ENCODE measurements around the gene PELI1.
"Not testable (repeated sequence)": the region's sequence is repeated elsewhere in the genome, so short reads cannot be mapped to it uniquely, and the experiment has no call there.

PELI1 gene

DNA sequence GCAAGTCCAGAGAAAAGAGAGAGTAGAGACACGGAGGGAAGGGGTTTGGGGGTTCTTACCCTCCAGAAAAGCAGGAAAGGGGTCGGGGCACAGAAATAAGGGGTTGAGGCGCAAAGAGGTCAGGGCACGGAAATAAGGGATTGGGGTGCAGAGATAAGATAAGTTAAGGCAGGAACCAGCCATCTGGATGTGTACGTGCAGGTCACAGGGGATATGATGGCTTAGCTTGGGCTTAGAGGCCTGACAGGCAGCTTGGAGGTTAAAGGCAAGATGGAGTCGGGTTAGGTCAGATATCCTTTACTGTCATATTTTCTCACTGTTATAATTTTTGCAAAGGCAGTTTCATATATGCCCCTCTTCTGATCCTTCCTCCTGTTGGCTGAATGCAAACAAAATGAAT, 64.5 kb downstream of the PELI1 start:
- not testable (repeated sequence) for DNase-seq

DNA sequence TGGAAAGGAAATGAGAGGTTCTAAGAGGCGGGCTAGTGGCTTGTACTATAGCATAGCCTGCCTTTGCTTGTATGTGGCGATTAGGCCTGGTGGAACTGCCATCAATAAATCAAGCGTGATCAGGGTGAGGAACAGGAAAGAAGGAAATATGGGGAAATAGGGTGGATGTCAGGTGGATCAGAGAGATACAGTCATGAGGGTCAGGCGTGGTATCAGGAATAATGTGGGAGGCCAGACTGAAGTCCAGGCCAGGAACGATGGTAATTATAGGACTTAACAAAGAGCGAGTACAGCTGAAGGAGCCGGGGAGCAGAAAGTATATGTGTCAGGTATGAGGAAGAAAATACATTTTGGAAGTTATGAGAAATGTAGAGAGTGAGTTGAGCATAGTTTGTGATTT, 67.4 kb downstream of the PELI1 start:
- not testable (repeated sequence) for DNase-seq

DNA sequence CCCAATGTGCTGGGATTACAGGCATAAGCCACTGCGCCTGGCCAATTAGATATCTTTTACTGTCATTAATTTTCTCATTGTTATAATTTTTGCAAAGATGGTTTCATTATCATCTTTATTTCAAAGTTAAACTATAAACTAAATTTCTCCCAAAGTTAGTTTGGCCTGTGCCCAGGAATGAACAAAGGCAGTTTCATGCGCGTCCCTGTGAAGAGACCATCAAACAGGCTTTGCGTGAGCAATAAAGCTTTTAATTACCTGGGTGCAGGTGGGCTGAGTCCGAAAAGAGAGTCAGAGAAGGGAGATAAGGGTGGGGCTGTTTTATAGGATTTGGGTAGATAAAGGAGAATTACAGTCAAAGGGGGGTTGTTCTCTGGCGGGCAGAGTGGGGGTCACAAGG, 69.6 kb downstream of the PELI1 start:
- DNase-seq: not testable (repeated sequence)

DNA sequence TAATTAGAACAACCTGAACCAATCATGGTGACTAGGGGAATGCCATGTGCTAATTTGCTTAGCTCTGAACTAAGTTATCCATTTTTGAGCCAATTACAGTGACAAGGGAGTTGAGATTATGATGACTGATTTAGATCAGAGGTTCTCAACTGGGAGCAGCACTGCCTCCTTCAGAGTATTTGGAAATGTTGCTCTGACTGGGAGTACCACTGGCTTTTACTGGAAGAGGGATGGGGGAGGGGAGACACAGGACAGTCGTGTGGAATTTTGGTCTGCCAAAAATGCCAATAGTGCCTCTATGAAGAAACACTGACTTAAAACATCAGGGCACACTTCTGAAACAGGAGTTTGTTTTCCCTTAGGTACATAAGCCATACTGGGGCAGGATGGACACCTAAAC, 76.9 kb downstream of the PELI1 start:
- no peak for DNase-seq

DNA sequence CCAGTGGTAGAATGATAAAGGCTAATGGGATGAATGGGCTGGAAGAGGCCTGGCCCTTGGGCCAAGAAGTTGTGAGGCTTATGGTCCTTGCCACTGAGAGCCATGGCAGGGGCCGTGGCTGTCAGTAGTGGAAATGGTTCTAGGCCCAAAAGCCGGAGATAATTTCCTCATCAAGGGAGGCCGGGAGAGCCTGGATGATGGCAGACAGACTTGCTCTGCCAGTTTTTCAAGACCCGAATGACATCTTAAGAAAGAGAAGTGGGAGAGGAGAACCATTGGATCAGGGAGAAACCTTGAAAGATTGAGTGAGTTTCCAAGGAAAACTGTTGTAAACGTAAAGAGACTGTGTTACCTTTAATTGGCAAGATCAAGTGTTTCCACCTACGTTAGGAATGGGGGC, 78.7 kb downstream of the PELI1 start:
- no peak for DNase-seq

DNA sequence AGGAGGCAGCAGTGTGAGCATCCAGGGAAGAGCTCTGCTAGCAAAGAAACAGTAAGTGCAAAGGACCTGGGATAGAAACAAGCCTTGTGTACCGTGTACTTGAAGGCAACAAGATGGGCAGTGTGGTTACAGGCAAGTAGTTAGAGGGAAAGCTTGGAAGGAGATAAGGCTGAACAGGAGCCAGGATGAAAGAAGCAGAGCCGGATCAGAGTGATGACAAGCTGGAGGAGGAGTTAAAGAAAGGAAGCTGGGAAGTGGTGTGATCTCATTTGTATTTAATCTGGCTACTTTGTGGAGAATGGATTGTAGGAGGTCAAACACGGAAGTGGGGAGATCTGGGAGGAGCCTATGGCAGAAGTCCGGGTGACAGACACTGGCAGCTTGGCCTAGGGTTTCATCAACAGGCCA, 80.3 kb downstream of the PELI1 start:
- no peak for DNase-seq

DNA sequence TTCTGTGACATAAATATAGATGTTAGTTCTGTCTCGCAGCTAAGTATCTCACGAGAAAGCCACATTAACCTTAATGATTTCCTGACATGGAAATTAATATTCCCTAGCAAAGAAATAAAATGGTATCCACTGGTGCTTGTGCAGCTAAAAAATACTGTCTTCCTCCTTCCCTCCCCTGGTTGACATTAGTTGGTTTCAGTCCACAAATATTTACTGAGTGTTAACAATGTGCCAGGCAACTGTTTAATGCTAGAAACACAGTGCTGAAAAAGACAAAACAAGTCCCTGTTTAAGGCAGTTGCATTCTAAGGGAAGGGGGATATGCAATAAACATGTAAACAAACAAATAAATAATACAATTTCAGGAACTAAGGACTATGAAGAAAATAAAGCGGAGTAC, 80.8 kb downstream of the PELI1 start:
- no peak for DNase-seq

DNA sequence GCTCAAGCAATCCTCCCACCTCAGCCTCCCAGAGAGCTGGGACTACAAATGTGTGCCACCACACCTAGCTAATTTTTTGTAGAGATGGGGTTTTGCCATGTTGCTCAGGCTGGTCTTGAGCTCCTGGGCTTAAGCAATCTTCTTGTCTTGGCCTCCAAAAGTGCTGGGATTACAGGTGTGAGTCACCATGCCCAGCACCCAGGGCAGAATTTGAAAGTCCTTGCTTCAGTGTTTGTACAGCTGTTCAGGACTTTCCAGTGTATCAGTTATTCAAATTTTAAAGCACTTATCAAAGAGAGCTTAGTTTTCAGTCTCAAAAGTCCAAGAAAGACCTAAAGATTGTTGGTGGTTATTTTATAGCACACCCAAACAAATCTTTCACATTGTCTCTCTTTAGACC, 81.4 kb downstream of the PELI1 start:
- DNase-seq: no peak

DNA sequence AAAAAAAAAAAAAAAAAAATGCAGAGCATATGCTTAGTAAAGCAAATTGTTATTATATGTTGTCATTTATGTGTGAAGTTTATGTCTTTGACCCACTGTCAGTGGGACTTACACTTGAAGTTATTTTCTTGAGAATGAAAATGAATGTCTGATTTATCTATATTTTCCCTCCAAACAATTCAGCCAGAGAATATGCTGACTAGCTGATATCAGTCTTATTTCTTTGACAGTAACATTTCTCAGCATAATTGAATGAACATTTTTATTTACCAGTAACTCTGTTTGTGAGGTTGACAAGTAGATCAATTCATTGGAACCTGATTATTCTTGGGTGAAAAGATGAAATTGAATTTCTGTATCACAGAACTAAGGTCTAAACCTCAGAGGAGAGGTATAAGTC, 85.0 kb downstream of the PELI1 start:
- DNase-seq: no peak

DNA sequence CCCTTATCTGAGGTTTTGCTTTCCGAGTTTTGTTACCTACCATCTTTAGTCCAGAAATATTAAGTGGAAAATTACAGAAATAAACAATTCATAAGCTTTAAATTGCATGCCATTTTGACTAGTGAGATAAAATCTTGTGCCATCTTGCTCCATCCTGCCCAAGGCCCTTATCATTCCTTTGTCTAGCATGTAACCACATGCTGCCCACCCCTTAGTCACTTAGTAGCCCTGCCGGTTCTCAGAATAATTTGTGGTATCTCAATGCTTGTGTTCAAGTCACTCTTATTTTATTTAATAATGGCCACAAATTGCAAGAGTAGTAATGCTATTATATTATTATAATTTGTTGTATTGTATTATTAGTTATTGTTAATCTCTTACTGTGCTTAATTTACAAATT, 88.2 kb downstream of the PELI1 start:
- no peak for DNase-seq

DNA sequence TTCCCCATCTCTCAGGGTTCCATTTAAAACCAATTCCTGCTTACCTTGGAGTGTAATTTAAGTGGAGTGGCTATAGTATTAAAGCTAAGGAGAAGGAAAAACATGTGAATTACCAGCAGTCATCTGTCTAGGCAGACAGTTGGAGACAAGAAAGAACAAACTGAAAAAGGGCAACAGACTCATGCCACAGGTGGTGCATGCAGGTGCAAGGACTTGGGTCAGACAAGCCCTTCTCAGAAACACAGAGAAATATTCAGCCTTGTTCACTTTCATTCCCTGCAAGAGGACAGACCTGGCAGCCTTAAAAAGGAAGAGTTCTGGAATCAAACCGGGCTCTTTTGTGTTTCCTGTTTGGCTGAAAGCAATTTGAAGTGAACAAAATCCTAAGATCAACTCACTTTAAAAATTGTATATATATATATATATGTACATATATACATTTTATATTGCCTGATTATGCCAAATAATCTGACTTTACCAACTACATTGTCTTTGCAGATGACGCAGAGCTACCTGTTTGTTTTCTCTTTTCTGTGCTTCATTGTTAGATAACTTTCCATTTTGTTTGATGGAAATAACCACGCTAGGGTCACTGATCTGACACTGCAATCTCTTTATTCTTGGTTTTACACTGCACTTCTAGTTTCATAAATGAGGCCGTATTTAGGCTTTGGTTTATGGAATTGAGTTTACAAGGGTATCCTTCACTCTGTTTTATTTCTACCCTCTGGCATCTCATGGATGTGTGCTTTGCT, 89.9 kb downstream of the PELI1 start:
- DNase-seq: no peak

DNA sequence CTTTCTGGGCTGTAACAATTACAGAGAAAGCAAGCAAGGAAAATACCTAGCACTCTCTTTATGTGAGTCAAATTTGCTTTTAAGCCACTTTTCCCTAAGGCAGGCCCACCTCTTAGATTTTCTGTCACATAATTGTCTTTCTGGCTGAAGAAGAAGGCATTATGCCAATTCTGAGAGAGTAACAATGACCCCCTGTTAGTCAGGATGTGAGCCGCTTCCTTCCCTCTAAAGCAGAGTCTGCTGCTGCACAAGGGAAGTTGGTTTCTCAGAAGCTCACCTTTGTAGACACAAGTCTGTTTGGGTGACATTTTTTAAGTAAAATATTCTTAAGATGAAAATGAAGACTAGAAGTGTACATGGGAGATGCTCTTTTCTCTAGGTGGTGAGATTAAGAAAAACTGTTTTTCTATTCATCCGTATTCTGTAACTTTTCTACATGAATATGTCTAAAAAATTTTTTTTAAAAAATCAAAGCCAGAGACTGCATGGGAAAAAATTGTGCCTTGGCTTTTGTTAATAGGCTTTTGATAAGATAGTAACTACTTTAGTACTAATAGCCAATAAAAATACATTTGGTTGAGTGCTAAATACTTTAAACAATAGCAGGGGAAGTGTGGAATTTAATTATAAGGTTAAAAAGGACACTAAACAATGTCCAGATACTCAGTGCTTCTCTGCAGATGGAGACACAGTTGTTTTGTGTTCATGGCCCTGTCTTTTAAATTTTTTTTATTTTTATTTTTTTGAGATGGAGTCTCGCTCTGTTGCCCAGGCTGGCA, 91.6 kb downstream of the PELI1 start:
- DNase-seq: no peak

DNA sequence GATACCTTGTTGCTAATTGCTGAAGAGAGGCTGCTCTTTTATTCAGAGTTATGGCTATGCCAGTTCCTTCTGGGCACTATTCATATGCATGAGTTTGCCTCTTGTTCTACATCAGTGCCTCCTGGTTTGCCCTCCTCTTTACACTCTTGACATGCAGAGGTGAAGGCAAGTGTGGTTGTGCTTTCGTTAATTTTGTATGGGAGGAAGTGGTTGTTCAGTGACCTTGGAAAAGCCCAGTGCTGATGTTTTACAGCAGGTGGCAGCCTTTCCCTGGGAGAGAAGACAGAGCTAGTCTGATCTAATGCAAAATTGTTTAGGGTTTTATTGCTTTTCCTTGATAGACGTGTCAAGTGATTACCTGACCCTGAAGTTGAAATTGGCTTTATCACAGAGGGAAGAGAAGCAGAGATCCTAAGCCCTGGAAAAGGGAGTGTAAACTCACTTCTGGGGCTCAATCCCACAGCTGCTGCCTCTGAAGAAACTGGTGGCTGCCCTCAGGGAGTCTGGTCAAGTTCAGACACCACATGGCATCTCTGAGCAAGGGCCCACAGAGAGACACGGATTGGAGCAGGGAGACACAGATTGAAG, 94.5 kb downstream of the PELI1 start:
- DNase-seq: peak; percentile 44

DNA sequence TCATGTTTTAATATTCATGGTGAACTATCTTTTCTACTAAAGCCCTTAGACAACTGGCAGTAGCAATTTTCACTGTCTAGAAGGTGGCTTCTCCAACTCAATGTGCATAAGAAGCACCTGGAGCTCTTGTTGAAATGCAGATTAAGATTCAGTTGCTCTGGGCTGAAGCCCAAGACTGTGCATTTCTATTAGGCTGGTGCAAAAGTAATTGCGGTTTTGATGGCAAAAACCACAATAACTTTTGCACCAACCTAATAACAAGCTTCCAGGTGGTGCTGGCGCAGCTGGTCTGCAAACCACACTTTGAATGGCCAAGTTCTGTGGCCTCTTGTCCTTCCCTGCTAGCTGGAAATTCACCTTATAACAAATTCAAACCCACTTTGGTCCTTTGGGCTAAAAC, 98.3 kb downstream of the PELI1 start:
- no peak for DNase-seq

Measured in MV-4-11 (cell line).